Measurements from ENCODE around the gene HBP1. TPM values are rescaled to one million over a fixed set of nuclear protein-coding genes. Genes with fewer than 3 reads are reported as not detected.

The HBP1 gene
- total RNA-seq, 4 donors from 2014 or later: 70.6 to 172 (median 143) TPM

- Histone ChIP-seq H3K27me3 (no peaks in the 10 kb centered on the region), H3K4me3 (no peak overlapping the region), H3K4me1 (peaks cover 15 to 26% of the 10 kb centered on the region in 2 donors), H3K9me3 (no peaks in the 10 kb centered on the region), H3K36me3 (peaks cover 7 to 74% of the 10 kb centered on the region in 2 donors), H3K27ac (no peak overlapping the region)
- intact Hi-C loops (cut with DNase I; ENCODE audit: low total_unique reads) (loop anchor here (5.0 to 10.0 kb wide), 2 partner anchors 259 to 361 kb away; partner anchors contain the start of genes COG5 and DUS4L), in situ Hi-C loops (cut with MboI; ENCODE audit: low sequenced_read_pairs in 4 of 4) (loop anchor here in 1 of 4 donors (25.0 kb wide), 1 partner anchor 509 kb away; no protein-coding TSS in a partner anchor)
- no peak for TF ChIP-seq POLR2A (IDR thresholded peaks at IDR 0.05)
- TF ChIP-seq CTCF (IDR thresholded peaks at IDR 0.05 in 4 of 5, conservative IDR thresholded peaks at IDR 0.05 in 1 of 5): no peak
- ATAC-seq (no peak), DNase-seq (no peak)
Observed at GRCh38 chr7:107203607-107204006, 34.8 kb downstream of the HBP1 start.

GRCh38 chr7:107206136-107206535 is 37.3 kb downstream of the HBP1 start:
- no peak for TF ChIP-seq POLR2A (IDR thresholded peaks at IDR 0.05)
- no peak for TF ChIP-seq CTCF (IDR thresholded peaks at IDR 0.05 in 4 of 5, conservative IDR thresholded peaks at IDR 0.05 in 1 of 5)
- Histone ChIP-seq H3K4me1 (peaks cover 19 to 32% of the 10 kb centered on the region in 2 donors), H3K27ac (no peak overlapping the region), H3K9me3 (no peaks in the 10 kb centered on the region), H3K4me3 (no peak overlapping the region), H3K27me3 (no peaks in the 10 kb centered on the region), H3K36me3 (peaks cover 0 to 49% of the 10 kb centered on the region in 2 donors)
- intact Hi-C loops (cut with DNase I; ENCODE audit: low total_unique reads): loop anchor here (5.0 to 10.0 kb wide), 2 partner anchors 71 to 359 kb away; partner anchors contain the start of genes COG5 and DUS4L
- no peak for ATAC-seq
- DNase-seq: no peak
- in situ Hi-C loops (cut with MboI; ENCODE audit: low sequenced_read_pairs in 4 of 4): loop anchor here in 1 of 4 donors (25.0 kb wide), 1 partner anchor 506 kb away; no protein-coding TSS in a partner anchor

- no peak for DNase-seq
- Histone ChIP-seq H3K27ac (no peak overlapping the region), H3K4me3 (no peak overlapping the region), H3K27me3 (no peaks in the 10 kb centered on the region), H3K9me3 (no peaks in the 10 kb centered on the region), H3K36me3 (peaks cover 0 to 45% of the 10 kb centered on the region in 2 donors), H3K4me1 (peaks cover 19 to 27% of the 10 kb centered on the region in 2 donors)
- no peak for ATAC-seq
- in situ Hi-C loops (cut with MboI; ENCODE audit: low sequenced_read_pairs in 4 of 4): loop anchor here in 1 of 4 donors (25.0 kb wide), 1 partner anchor 506 kb away; no protein-coding TSS in a partner anchor
- no peak for TF ChIP-seq CTCF (IDR thresholded peaks at IDR 0.05 in 4 of 5, conservative IDR thresholded peaks at IDR 0.05 in 1 of 5)
- intact Hi-C loops (cut with DNase I; ENCODE audit: low total_unique reads): loop anchor here (5.0 to 10.0 kb wide), 2 partner anchors 71 to 358 kb away; partner anchors contain the start of genes COG5 and DUS4L
Observed at GRCh38 chr7:107206706-107207105, 37.9 kb downstream of the HBP1 start.

- ATAC-seq: no peak
- H3K9me3 ChIP-seq: no peaks in the 10 kb centered on the region
- H3K4me3 ChIP-seq: no peak overlapping the region
- peaks cover 19 to 22% of the 10 kb centered on the region in 2 donors for H3K4me1 ChIP-seq
- in situ Hi-C loops (cut with MboI; ENCODE audit: low sequenced_read_pairs in 4 of 4): loop anchor here in 1 of 4 donors (25.0 kb wide), 1 partner anchor 505 kb away; no protein-coding TSS in a partner anchor
- TF ChIP-seq POLR2A (IDR thresholded peaks at IDR 0.05) (no peak), CTCF (IDR thresholded peaks at IDR 0.05 in 4 of 5, conservative IDR thresholded peaks at IDR 0.05 in 1 of 5) (no peak)
- intact Hi-C loops (cut with DNase I; ENCODE audit: low total_unique reads): loop anchor here (5.0 to 10.0 kb wide), 2 partner anchors 70 to 357 kb away; partner anchors contain the start of genes COG5 and DUS4L
- H3K36me3 ChIP-seq: peaks cover 0 to 38% of the 10 kb centered on the region in 2 donors
- peak overlapping the region; percentile 72 to 78 (median 78) for H3K27ac ChIP-seq
- no peaks in the 10 kb centered on the region for H3K27me3 ChIP-seq
- DNase-seq: no peak
Observed at GRCh38 chr7:107207459-107207858, 38.7 kb downstream of the HBP1 start.
